ENCODE measurements around the gene PRAMEF17.
"Not testable (repeated sequence)": the region's sequence is repeated elsewhere in the genome, so short reads cannot be mapped to it uniquely, and the experiment has no call there.

GRCh38 chr1:13378983-13379382, 10.4 kb upstream of the PRAMEF17 start:
- TF ChIP-seq CTCF, POLR2A (IDR thresholded peaks at IDR 0.05): not testable (repeated sequence)

Measured in lower leg skin (tissue), 3 donors.